Measurements from ENCODE around the gene ATP6V1C2. TPM values are rescaled to one million over a fixed set of nuclear protein-coding genes. Genes with fewer than 3 reads are reported as not detected.

Gene ATP6V1C2
- total RNA-seq, 4 donors from 2014 or later: 142 to 1,335 (median 496) TPM

- 73% methylated on average over 9 of the region's 9 CpGs for WGBS
- Histone ChIP-seq H3K4me3 (no peak overlapping the region), H3K27me3 (no peaks in the 10 kb centered on the region), H3K27ac (no peak overlapping the region), H3K36me3 (peaks cover 95% of the 10 kb centered on the region), H3K9me3 (no peaks in the 10 kb centered on the region), H3K4me1 (no peaks in the 10 kb centered on the region)
- DNase-seq (ENCODE audit: low spot score in 2 of 2): no peak
- TF ChIP-seq POLR2A (IDR thresholded peaks at IDR 0.05) (no peak), CTCF (IDR thresholded peaks at IDR 0.05) (no peak), POLR2AphosphoS5 (IDR thresholded peaks at IDR 0.05) (no peak), EP300 (IDR thresholded peaks at IDR 0.05) (no peak)
Measured at GRCh38 chr2:10784719-10785118, 63.3 kb downstream of the ATP6V1C2 start.

GRCh38 chr2:10785260-10785659 lies 63.8 kb downstream of the ATP6V1C2 start:
- WGBS: 90% methylated on average over 5 of the region's 5 CpGs
- no peak for DNase-seq (ENCODE audit: low spot score in 2 of 2)

GRCh38 chr2:10786240-10786982 lies 65.0 kb downstream of the ATP6V1C2 start:
- H3K4me1 ChIP-seq: no peaks in the 10 kb centered on the region
- no peak overlapping the region for H3K27ac ChIP-seq
- no peak for DNase-seq (ENCODE audit: low spot score in 2 of 2)
- 94% methylated on average over 12 of the region's 12 CpGs for WGBS
- TF ChIP-seq EP300 (IDR thresholded peaks at IDR 0.05) (no peak), POLR2AphosphoS5 (IDR thresholded peaks at IDR 0.05) (no peak), POLR2A (IDR thresholded peaks at IDR 0.05) (no peak), CTCF (IDR thresholded peaks at IDR 0.05) (no peak)
- H3K9me3 ChIP-seq: no peaks in the 10 kb centered on the region
- no peak overlapping the region for H3K4me3 ChIP-seq
- H3K36me3 ChIP-seq: peaks cover 97% of the 10 kb centered on the region
- H3K27me3 ChIP-seq: no peaks in the 10 kb centered on the region

More at GRCh38 chr2:10785260-10785659, 63.8 kb downstream of the ATP6V1C2 start:
- Histone ChIP-seq H3K4me1 (no peaks in the 10 kb centered on the region), H3K27ac (no peak overlapping the region), H3K4me3 (no peak overlapping the region), H3K9me3 (no peaks in the 10 kb centered on the region), H3K27me3 (no peaks in the 10 kb centered on the region), H3K36me3 (peaks cover 96% of the 10 kb centered on the region)
- TF ChIP-seq POLR2A (IDR thresholded peaks at IDR 0.05): no peak
- TF ChIP-seq EP300 (IDR thresholded peaks at IDR 0.05): no peak
- TF ChIP-seq POLR2AphosphoS5 (IDR thresholded peaks at IDR 0.05): no peak
- TF ChIP-seq CTCF (IDR thresholded peaks at IDR 0.05): no peak

GRCh38 chr2:10787176-10787968 lies 65.9 kb downstream of the ATP6V1C2 start:
- no peak overlapping the region for H3K27ac ChIP-seq
- H3K4me1 ChIP-seq: no peaks in the 10 kb centered on the region
- TF ChIP-seq POLR2A (IDR thresholded peaks at IDR 0.05) (no peak), EP300 (IDR thresholded peaks at IDR 0.05) (no peak), CTCF (IDR thresholded peaks at IDR 0.05) (no peak), POLR2AphosphoS5 (IDR thresholded peaks at IDR 0.05) (no peak)
- no peaks in the 10 kb centered on the region for H3K9me3 ChIP-seq
- no peak for DNase-seq (ENCODE audit: low spot score in 2 of 2)
- no peak overlapping the region for H3K4me3 ChIP-seq
- H3K36me3 ChIP-seq: peaks cover 96% of the 10 kb centered on the region
- WGBS: 92% methylated on average over 20 of the region's 20 CpGs
- H3K27me3 ChIP-seq: no peaks in the 10 kb centered on the region

- no peak for TF ChIP-seq POLR2AphosphoS5 (IDR thresholded peaks at IDR 0.05)
- no peak for TF ChIP-seq EP300 (IDR thresholded peaks at IDR 0.05)
- TF ChIP-seq CTCF (IDR thresholded peaks at IDR 0.05): no peak
- TF ChIP-seq POLR2A (IDR thresholded peaks at IDR 0.05): no peak
- Histone ChIP-seq H3K9me3 (no peaks in the 10 kb centered on the region), H3K4me3 (no peak overlapping the region), H3K27ac (no peak overlapping the region), H3K27me3 (no peaks in the 10 kb centered on the region), H3K36me3 (peaks cover 96% of the 10 kb centered on the region), H3K4me1 (no peaks in the 10 kb centered on the region)
- no peak for DNase-seq (ENCODE audit: low spot score in 2 of 2)
- 85% methylated on average over 8 of the region's 8 CpGs for WGBS
Measured at GRCh38 chr2:10788855-10789254, 67.4 kb downstream of the ATP6V1C2 start.
